GM19328 (cell line): Measurements from ENCODE around the gene FAAP24.
"Not testable (repeated sequence)": the region's sequence is repeated elsewhere in the genome, so short reads cannot be mapped to it uniquely, and the experiment has no call there.

Experiments used
- ATAC-seq: cut with Tn5 transposase; IDR thresholded peaks from one replicate; pipeline ENCODE4 v1.9.1; 2021; ENCODE audit warnings: mild to moderate bottlenecking, moderate library complexity; ENCODE audit not compliant: unreplicated experiment

The FAAP24 gene

DNA sequence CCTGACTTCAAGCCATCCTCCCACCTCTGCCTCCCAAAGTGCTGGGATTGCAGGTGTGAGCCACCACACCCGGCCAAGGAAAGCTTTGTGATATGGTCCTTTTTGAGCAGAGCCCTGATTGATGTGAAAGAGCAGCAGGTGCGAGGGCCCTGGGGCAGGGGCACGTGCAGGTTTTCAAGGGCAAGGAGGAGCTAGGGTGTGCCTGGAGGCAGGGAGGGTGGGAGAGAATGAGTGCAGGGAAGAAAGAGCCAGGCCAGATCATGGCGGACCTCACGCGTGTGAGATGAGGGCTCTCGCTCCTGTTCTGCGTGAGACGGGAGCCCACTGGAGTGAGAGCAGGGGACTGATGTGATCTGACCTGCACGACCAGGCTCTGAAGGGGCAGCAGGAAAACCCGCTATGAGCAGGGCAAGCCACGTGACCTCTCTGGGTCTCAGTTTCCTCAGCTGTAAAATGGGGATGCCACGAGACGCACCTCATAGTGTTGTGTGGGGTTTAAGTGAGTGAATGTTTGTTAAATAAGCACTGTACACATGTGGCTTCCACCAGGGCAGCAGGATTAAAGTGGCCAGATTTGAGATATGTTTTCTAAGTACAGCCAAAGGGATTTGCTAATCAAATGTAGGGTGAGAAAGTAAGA lies 25.8 kb downstream of the FAAP24 start:
- no peak for ATAC-seq

DNA sequence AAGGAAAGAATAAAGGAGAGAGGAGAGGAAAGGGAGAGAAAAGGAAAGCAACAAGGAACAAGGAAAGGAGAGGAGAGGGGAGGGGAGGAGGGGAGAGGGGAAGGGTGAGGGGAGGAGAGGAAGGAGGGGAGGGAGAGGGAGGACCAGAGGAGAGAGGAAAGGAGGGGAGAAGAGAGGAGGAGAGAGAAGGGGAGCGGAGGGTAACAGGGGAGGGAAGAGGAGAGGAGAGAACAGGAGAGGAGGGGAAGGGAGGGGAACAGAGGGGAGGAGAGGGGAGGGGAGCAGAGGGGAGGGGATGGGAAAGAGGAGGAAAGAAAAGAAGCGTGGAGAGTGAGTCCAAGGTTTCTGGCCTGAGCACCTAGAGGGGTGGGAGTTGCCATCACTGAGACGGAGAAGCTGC lies 26.7 kb downstream of the FAAP24 start:
- no peak for ATAC-seq

GRCh38 chr19:33000510-33000909 lies 28.5 kb downstream of the FAAP24 start:
- ATAC-seq: no peak

GRCh38 chr19:33000910-33001309 lies 28.9 kb downstream of the FAAP24 start:
- no peak for ATAC-seq

GRCh38 chr19:33002126-33002865 lies 30.3 kb downstream of the FAAP24 start:
- not testable (repeated sequence) for ATAC-seq

GRCh38 chr19:33003424-33004024 lies 31.5 kb downstream of the FAAP24 start:
- not testable (repeated sequence) for ATAC-seq

DNA sequence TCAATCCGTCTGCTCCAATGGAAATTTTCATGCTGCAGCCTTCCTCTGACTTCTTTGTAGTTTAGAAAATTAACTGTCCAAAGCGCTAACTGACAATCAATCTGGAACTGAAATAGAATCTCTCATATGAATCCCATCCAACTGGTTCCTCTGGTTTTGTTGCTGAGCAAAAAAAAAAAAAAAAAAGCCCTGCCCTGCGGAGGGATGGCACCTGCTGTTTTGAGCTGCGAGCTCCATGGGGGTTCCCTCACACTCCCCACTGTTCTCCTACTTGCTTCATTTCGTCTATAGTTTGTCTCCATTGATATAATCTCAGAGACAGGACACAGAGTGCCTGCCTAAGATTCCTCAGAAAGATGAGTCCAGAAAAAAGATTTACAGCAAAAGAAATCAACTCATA lies 33.4 kb downstream of the FAAP24 start:
- no peak for ATAC-seq

DNA sequence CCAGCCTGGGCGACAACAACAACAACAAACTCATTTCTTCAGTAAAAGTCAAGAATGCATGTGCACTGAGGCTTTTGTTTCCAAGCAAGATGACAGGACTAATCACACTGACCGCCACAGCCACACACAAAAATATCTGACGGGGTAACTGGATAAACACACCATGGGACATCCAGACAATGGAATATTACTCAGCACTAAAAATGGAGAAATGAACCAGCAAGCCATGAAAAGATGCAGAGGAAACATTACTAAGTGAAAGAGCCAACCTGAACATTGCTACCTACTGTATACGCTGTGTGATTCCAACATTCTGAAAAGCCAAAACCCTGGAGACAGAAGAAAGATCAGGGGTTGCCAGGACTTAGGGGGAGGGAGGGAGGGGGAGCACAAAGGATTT lies 36.7 kb downstream of the FAAP24 start:
- no peak for ATAC-seq

GRCh38 chr19:33010891-33011290 lies 38.8 kb downstream of the FAAP24 start:
- not testable (repeated sequence) for ATAC-seq

DNA sequence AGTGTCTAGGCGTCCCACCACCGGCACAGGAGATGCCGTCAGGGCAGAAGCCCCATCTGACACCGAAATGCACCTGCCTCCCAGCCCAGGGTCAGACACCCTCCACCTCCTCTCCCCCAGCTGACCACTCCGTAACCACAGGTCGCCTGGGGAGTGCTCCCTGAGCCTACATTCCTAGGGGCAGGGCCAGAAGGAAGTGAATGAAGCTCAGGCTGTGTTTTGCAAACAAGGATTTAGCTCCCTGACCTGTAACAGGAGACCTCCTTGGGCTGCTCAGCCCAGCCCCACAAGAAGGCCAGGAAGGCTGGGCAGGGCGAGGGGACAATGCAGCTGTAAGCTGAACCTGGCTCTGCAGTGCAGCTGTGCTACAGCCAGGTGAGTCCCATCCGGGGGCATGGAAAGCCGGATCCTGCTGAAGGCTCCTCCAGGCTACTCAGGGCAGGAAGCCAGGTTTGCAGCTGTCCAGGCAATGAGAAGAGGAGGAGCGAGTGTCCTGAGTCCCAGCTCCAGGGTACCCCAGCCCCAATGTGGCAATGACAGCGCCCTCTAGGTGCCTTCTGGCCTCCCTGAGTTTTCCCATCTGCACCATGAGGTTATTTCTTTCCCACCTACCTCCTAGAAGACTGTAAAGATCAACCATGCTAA lies 50.6 kb downstream of the FAAP24 start:
- no peak for ATAC-seq

DNA sequence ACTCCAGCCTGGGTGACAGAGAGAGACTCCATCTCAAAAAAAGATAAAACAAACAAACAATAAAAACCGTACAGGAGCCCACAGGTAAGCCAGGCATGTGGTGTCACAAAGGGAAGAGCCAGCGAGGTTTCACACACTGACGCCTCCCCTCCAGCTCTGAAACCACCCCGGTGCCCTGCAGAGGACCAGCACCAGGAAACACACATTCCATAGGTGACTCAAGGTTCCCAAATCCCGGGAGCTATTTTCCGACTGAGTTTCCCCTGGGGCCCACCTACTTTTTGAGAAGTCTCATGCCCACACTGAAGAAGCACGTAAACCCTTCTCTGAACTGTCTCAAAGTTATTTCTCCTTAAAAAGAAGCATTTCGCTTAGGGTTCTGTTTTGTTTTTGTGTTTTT lies 52.4 kb downstream of the FAAP24 start:
- ATAC-seq: no peak

DNA sequence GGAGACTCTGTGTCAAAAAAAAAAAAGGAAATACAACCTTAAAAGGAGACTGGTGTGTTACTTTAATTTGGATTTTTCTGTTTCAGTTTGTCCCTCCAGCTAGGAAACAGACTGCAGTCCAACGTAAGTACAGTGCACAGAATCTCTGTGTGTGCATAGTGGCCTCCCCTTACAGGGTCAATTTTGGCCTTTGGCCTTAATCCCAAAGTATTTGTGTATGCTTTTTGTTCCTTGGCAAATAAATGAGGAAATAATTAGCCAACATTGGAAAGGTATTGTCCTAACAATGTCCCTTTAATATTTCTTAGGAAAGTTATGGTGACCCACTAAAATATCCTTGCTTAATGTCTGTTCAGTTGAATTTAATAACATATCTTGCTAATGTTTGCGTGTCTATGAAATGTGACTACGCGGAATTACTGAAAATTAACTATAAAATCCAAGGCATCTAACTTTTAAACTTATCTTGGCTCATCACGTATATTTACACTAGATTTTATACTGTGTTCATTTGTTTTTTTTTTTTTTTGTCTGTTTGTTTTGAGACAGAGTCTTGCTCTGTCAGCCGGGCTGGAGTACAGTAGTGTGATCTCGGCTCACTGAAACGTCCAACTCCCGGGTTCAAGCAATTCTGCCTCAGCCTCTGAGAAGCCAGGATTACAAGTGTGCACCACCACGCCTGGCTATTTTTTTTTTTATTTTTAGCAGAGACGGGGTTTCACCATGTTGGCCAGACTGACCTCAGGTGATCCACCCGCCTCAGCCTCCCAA lies 53.6 kb downstream of the FAAP24 start:
- not testable (repeated sequence) for ATAC-seq

- not testable (repeated sequence) for ATAC-seq
Observed at GRCh38 chr19:33026602-33027001, 54.6 kb downstream of the FAAP24 start.
